ENCODE measurements around the gene IGFL2.

The IGFL2 gene

DNA sequence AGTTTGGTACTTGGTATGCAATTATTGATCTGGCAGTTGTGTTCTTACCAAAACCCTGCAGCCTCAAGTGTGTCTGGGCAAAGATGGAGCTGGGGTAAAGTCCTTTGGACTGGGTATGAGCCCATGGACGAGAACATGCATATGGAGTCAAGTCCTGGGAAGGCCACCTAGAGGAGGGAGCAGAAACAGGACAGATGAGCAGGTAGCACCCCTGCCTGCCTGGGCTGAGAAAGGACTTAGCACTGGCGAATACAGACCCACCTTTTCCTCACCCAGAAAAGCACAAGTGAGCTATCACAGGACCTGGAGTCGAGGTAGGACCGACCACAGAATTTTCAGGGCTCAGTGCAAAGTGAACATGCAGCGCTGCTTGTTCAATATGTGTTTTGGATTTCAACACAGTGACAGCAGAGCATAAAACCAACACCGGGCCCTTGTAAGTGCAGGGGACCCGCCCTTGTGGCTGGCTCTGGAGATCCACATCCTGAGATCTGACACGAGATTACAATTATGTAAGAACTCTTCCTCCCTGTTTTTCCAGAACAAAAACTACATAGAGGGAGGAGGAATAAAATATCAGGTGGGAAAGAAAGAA lies 25.9 kb downstream of the IGFL2 start:
- TF ChIP-seq GATA2 (IDR thresholded peaks at IDR 0.05; ENCODE audit: low read depth, low read length) = no peak
- TF ChIP-seq GATA3 (IDR thresholded peaks at IDR 0.05; ENCODE audit: low read depth, low read length) = no peak

GRCh38 chr19:46176116-46176860 lies 28.2 kb downstream of the IGFL2 start:
- no peak for TF ChIP-seq GATA2 (IDR thresholded peaks at IDR 0.05; ENCODE audit: low read depth, low read length)
- no peak for TF ChIP-seq GATA3 (IDR thresholded peaks at IDR 0.05; ENCODE audit: low read depth, low read length)

GRCh38 chr19:46179076-46179759 lies 31.2 kb downstream of the IGFL2 start:
- TF ChIP-seq GATA2 (IDR thresholded peaks at IDR 0.05; ENCODE audit: low read depth, low read length) (no peak), GATA3 (IDR thresholded peaks at IDR 0.05; ENCODE audit: low read depth, low read length) (no peak)

- TF ChIP-seq GATA2 (IDR thresholded peaks at IDR 0.05; ENCODE audit: low read depth, low read length) (no peak), GATA3 (IDR thresholded peaks at IDR 0.05; ENCODE audit: low read depth, low read length) (no peak)
Measured at GRCh38 chr19:46180701-46181387, 32.8 kb downstream of the IGFL2 start.

DNA sequence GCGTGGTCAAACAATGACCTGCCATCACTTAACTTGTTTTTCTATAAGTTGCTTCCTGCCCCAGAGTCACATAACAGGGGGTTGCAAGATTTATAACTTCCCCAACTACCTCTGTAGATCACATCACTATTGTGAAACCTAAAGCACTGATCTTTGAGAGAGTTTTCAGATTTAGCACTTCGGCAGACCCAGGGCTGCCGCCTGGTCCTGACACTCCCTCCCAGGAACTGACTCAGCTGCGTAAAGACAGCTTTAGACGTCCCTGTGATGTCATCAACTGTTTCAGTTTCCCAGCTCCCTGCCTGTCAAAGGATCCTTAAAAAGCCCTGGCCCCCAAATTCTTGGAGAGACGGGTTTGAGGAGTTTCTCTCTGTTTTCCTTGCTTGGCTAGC lies 33.3 kb downstream of the IGFL2 start:
- TF ChIP-seq GATA2 (IDR thresholded peaks at IDR 0.05; ENCODE audit: low read depth, low read length) (no peak), GATA3 (IDR thresholded peaks at IDR 0.05; ENCODE audit: low read depth, low read length) (no peak)

GRCh38 chr19:46182476-46182875 lies 34.4 kb downstream of the IGFL2 start:
- TF ChIP-seq GATA3 (IDR thresholded peaks at IDR 0.05; ENCODE audit: low read depth, low read length) (no peak), GATA2 (IDR thresholded peaks at IDR 0.05; ENCODE audit: low read depth, low read length) (no peak)

- TF ChIP-seq GATA3 (IDR thresholded peaks at IDR 0.05; ENCODE audit: low read depth, low read length) = no peak
- TF ChIP-seq GATA2 (IDR thresholded peaks at IDR 0.05; ENCODE audit: low read depth, low read length) = peak; percentile 81
Measured at GRCh38 chr19:46186101-46186716, 38.2 kb downstream of the IGFL2 start.

DNA sequence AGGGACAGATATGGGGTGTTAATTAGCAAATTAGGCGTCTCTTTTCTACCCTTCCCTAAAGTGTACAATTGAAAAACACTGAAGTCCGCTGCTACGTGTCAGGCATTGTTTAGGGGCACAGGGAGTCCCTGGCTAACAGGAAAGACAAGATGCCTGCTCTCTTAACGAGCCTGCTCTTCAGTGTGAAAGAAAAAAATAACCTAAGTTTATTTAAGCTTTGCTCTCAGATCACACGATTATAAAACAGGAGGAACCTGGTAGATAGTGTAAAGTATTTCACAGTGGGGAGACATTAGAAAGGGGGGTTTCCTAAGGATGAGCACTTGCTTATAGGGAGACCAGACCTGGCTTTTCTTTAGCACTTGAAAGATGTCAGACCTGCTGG lies 38.7 kb downstream of the IGFL2 start:
- TF ChIP-seq GATA3 (IDR thresholded peaks at IDR 0.05; ENCODE audit: low read depth, low read length) (no peak), GATA2 (IDR thresholded peaks at IDR 0.05; ENCODE audit: low read depth, low read length) (no peak)

GRCh38 chr19:46189971-46190888 lies 42.2 kb downstream of the IGFL2 start:
- no peak for TF ChIP-seq GATA2 (IDR thresholded peaks at IDR 0.05; ENCODE audit: low read depth, low read length)
- TF ChIP-seq GATA3 (IDR thresholded peaks at IDR 0.05; ENCODE audit: low read depth, low read length) = no peak

- TF ChIP-seq GATA2 (IDR thresholded peaks at IDR 0.05; ENCODE audit: low read depth, low read length) (no peak), GATA3 (IDR thresholded peaks at IDR 0.05; ENCODE audit: low read depth, low read length) (no peak)
Measured at GRCh38 chr19:46191356-46191755, 43.3 kb downstream of the IGFL2 start.

DNA sequence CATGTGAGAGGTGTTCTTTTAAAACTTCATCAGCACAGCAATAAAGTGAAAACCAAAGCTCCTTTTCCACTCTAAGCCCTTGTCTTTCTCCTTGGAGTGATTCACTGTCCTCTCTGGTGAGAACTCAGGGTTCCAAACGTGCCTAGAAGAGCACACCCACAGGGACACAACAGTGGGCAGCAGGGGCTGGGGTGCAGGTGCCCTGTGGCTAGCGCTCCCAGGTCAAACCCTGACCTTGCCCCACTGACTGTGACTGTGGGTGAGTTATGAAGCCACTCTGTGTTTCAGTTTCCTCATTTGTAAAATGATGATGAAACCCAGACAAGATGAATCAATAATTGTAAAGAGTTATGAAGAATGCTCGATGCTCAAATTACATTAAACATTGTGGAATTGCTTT lies 43.9 kb downstream of the IGFL2 start:
- TF ChIP-seq GATA2 (IDR thresholded peaks at IDR 0.05; ENCODE audit: low read depth, low read length) = no peak
- TF ChIP-seq GATA3 (IDR thresholded peaks at IDR 0.05; ENCODE audit: low read depth, low read length) = no peak

- TF ChIP-seq GATA3 (IDR thresholded peaks at IDR 0.05; ENCODE audit: low read depth, low read length) = no peak
- TF ChIP-seq GATA2 (IDR thresholded peaks at IDR 0.05; ENCODE audit: low read depth, low read length) = no peak
Measured at GRCh38 chr19:46192992-46193650, 45.1 kb downstream of the IGFL2 start.

Data from SH-SY5Y (cell line).